CD1c-positive myeloid dendritic cell (primary cell): Measurements from ENCODE around the gene PHB1.
"Not testable (repeated sequence)": the region's sequence is repeated elsewhere in the genome, so short reads cannot be mapped to it uniquely, and the experiment has no call there.

Source experiments
- DNase-seq: peaks from one replicate; pipeline ENCODE4 v3.0.0-alpha.2; 2016; ENCODE audit errors: extremely low spot score

PHB1 gene

DNA sequence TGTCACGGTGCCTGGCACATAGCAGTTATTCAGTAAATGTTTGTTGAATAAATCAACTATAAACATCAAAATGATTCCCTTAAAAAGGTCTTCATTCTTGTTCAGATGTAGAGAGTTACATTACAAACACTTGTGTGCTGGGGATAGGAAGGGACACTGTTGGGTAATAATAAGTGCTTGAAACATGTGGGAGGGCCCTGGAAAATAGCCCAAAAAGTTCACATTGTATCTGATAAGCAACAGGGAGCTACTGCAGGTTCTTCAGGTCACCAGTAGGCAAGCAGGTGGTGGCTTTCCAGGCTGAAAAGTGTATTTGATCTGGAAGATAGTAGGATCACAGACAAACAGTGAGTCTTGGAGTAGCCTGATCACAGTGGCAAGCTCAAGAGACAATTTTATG lies 33.6 kb downstream of the PHB1 start:
- no peak for DNase-seq

DNA sequence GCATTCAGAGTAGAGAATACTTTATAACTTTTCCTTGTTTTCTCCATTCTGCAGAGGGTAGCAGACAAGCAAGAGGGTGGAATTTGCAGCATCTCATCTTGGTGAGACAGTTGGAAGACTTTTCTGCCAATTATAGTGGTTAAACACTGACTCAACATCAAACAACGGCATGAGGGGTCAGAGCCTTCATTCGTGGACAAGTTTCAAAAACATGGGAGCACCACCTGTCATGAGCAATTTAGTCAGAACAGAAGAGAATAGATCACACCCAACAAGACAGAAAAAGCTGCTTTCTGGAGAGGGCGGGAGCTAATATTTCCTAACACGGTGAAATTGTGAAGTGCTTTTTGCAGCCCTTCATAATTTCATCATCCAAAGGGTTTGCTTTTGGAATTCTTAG lies 34.8 kb downstream of the PHB1 start:
- DNase-seq, result no peak

DNA sequence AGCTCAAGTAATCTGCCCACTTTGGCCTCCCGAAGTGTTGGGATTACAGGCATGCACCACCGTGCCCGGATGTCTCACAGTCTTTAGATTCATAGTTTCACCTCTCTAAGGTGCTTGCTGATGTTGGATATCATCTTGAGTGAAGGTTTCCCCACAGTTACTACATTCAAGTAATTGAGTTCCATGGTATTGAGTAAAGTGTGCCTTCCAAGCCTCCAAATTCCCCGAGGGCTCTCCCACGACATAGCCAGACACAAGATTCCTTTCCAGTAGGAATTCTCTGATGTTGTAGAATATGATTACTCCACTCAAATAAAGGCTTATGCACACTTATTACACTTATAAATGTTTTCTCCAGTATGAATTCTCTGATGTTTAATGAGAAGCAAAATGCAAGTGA lies 36.4 kb downstream of the PHB1 start:
- no peak for DNase-seq

DNA sequence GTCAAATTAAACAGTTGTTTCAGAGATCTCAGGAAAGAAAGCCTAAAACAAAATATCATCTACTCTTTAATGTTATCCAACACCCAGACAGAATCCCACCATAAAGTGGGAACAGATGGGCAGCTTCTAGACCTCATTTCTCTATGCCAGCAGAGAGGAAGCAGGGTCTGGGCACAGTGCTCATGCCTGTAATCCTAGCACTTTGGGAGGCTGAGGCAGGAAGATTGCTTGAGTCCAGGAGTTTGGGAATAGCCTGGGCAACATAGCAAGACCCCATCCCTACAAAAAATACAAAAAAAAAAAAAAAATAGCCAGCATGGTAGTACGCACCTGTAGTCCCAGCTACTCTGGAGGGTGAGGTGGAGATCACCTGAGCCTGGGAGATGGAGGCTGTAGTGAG lies 39.1 kb downstream of the PHB1 start:
- DNase-seq, result no peak

DNA sequence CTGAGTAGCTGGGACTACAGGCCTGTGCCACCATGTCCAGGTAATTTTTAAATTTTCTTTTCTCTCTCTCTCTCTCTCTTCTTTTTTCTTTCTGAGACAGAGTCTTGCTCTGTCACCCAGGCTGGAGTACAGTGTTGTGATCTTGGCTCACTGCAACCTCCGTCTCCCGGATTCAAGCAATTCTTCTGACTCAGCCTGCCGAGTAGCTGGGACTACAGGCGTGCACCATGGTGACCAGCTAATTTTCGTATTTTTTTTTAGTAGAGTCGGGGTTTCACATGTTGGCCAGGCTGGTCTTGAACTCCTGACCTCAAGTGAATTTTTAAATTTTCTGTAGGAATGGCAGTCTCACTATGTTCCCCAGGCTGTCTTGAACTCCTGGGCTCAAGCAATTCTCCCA lies 41.6 kb downstream of the PHB1 start:
- DNase-seq, result no peak

DNA sequence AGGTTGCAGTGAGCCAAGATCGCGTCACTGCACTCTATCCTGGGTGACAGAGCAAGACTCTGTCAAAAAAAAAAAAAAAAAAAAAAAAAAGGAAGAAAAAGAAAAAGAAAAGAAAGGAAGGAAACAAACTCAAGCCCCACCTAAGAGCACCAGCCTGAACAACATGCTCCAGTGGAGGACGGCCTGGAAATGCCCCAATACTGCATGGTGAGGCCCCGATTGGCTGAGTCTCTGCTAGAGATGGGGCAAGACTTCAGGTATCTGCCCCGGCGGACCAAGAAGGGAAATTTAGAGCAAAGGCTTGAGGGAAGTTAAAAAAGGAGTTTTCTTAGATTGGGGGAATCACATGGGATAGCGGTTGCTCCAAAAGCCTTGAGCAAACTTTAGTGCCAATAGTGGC lies 42.3 kb downstream of the PHB1 start:
- DNase-seq, result no peak

DNA sequence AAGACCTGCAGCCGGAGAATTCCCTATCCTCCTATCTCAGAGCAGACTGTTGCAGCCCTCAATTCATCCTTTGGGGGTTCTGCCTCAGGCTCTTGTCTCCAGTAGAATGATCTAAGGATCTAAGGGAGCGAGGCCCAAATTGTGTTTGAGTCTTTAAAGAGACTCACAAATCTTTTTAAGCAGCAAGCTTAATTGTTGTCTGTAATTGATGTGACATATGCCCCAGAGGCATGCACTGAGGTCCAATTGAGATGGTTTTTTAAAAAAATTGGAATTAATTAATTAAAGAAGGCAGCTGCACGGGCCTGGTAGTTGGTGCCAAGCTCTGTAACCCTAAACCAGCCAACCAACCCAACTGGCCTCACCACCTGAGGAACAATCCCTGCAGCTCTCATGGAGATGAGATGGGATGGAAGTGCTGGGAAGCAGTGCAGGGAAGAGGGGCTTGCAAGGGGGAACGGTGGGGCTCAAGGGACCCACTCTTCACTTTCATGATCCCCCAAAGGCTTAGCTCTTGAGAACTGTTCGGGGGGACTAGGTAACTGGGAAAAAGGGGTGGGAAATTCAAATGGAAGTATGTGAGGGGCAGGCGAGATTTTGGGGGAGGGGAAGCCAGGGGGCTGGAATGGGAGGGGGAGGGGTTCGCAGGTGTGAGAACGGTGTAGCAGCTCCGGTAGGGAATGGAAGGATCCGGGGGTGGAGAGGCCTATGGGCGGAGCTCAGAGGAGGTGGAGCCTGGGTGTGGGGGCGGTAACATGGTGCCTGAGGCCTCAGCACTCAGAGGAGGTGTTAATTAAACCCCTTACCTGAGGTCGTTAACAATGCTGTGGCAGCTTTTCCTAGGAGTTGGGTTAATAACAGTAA lies 43.5 kb downstream of the PHB1 start:
- no peak for DNase-seq

DNA sequence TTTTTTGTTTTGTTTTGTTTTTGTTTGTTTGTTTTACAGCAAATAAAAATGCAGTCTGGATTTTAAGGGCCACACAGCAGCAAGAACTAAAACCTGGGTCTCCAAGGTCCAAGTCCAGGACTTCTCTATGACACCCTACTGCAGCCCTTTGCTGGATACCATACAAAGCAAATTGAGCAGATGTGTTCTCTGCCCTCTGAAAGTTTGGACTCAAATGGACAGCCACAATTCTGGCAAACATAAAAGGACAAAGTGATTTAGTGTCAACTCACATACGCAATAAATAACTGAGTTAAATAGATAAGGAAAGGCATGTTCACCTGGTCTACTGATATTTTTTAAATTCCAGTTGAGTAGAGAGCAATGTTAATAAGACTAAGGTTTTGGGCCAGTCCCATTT lies 44.9 kb downstream of the PHB1 start:
- no peak for DNase-seq

DNA sequence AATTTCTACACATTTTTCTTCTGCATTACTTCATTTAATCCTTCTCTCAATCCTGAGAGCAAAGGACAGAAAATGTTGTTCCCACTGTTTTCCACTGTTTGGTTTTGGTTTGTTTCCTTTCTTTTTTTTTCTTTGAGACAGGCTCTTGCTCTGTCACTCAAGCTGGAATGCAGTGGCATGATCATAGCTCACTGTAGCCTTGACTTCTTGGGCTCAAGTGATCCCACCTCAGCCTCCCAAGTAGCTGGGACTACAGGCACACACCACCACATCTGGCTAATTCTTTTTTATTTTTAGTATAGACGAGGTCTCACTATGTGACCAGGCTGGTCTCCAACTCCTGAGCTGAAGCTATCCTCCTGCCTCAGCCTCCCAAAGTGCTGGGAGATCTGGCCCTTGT lies 45.6 kb downstream of the PHB1 start:
- DNase-seq, result no peak

DNA sequence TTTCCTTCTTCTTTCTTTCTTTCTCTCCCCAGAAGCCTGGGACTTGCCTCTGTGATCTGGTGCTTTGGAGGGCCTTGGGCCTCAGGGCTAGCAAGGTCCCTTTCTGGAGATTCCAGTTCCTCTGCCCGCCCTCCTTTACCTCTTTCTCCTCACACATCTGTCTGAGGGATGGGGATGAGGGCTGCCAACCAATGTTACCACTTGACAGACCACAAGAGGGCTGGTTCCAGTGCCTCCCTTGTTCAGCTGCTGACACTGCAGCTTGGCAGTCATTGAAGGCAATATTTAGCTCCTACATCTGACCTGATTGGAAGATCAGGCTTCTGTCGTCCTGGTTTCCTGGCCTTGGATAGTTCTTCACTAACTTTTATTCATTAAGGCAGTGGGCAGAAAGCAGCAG lies 49.0 kb downstream of the PHB1 start:
- DNase-seq, result no peak

DNA sequence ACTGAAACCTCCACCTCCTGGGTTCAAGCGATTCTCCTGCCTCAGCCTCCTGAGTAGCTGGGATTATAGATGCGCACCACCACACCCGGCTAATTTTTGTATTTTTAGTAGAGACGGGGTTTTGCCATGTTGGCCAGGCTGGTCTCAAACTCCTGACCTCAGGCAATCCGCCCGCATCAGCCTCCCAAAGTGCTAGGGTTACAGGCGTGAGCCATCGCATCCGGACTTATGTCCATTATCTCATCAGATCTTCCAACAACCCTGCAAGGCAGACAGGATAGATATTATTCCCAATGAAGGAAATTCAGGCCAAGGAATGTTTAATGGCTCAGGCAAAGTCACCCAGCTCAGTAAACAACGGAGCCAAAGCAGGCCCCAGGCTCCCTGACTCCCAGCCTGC lies 49.6 kb downstream of the PHB1 start:
- DNase-seq, result not testable (repeated sequence)

DNA sequence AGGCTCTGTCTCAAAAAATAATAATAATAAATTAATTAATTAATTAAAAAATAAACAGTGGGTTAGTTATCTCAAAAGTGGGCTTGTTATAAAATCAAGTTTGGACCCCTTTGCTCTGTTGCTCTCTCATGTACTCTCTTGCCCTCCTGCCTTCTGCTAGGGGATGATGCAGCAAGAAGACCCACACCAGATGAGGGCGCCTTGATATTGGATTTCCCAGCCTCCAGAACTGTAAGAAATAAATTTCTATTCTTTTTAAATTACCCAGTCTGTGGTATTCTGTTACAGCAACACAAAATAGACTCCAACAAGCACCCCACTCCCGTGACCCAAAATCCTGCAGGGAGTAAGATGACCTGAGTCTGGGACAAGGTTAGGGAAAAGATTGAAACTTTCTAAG lies 50.6 kb downstream of the PHB1 start:
- DNase-seq, result no peak

DNA sequence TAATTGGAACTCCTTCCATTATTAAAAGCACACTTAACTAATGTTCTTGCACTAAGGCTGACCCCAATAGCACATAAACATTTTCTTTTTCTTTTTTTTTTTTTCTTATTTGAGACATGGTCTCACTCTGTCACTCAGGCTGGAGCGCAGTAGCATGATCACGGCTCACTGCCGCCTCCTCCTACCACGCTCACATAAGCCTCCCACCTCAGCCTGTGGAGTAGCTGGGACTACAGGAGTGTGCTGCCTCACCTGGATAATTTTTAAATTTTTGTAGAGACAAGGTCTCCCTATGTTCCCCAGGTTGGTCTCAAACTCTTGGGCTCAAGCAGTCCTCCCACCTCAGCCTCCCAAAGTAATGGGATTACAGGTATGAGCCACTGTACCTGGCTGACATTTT lies 51.4 kb downstream of the PHB1 start:
- DNase-seq, result no peak

DNA sequence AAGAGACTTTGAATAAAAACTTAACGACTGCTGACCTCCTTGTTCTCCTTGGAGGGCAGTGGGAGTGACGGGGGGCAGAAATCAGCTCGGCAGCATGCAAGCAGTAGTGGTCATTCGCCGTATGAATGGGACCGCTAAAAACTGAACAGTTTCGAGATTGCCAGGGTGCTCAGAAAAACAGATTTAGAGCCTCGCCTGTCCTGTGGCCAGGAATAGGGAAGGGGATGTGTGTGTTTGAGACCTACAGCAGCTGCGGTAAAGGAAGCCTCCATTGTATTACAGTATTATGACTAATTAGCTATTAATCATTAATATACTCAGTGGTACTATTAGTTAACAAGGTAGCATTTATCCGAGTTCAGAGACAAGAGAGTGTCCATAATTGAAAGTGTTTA lies 52.0 kb downstream of the PHB1 start:
- peak; percentile 48 for DNase-seq

DNA sequence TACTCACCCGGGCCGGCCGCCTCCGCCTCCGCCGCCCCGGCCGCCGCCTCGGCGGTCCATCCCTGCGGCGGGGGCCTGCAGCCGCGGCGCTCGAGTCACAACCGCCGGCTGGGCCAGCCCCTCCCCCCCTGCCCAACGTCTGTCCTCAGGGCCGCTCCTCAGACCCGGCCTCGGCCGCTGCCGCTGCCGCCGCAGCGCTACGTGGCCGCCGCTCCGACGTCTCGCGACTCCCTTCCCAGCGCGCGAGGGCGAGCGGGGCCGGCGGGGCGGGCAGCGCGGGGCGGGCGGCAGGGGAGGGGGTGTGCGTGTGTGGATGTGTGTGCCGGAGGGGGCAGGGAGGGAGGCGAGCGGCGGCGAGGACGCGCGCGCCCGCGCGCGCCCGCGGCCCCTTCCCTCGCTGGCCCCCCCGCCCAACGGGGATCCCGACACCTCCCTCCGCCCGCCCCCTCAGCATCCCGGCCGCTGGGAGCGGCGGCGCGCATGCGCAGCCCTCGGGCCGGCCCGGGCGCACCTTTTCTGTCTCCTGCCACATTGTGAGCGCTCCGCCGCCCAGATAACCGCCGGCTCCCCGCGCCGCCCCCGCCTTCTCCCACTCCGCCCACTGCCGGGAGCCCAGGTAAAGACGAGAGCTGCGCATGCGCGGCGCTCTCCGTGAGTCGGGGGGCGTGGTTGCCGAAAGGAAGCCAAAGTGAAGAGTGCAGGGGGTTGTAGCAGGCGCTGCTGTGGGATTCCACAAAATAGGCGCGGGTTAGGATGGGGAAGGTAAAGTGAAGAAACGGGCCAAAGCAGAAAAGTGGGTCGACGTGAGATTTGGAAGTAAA lies 52.6 kb downstream of the PHB1 start, which contains the start of gene ZNF652:
ZNF652 (minus strand) TSS at position 349 of the 821 bp plus-strand sequence. CDS start 44,525 bp downstream, outside the sequence.
- DNase-seq, result peak; percentile 89

DNA sequence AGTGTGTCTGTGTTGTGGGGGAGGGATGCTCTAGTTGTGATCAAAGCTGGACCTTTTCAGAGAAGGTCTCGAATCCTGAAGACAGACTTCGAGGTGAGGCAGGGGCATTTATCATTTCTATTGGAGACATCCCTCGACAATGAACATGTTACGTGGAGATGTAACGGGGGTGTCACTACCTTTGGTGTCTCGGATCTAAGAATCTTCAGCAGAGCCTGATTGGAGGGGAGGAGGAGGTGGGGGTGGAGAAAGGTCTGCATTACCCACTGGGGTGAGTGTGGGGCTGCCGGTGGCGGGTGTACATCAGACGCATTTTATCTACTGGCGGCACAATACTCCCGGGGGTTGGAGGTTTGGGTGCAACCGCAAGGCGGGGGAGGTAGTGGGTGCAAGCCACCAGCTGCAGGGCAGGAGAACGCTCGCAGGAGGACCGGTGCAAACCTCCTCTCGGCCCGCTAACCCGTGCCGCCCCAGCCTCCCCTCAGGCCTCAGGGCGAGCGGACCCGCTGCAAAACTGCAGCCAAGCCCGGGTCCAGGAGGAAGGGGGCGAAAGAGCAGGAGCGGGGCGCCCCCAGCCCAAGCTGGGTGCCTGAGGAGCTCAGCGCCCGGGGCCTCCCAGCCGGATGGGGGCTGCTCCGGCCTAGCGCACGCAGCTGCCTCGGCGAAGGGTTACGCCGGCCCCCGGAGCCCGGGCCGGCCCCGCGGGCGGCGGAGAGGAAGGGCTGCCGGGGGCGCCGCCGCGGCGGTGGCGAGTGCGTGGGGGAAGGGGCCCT lies 53.4 kb downstream of the PHB1 start:
- peak; percentile 53 for DNase-seq

DNA sequence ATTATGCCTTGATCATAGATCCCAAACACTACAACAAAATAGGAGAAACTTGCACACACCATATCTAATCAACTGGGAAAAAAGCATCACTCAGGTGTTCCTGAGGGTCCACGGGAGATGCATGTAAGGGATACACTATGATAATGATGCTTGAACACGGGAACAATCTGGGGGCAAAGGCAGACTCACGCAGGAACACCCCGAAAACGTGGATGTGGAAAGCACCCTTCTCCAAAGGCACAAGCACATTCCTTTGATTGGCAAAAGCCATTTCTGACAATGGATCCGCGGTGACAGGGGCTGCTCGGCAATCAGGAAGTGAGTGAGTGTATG lies 53.9 kb downstream of the PHB1 start:
- no peak for DNase-seq

DNA sequence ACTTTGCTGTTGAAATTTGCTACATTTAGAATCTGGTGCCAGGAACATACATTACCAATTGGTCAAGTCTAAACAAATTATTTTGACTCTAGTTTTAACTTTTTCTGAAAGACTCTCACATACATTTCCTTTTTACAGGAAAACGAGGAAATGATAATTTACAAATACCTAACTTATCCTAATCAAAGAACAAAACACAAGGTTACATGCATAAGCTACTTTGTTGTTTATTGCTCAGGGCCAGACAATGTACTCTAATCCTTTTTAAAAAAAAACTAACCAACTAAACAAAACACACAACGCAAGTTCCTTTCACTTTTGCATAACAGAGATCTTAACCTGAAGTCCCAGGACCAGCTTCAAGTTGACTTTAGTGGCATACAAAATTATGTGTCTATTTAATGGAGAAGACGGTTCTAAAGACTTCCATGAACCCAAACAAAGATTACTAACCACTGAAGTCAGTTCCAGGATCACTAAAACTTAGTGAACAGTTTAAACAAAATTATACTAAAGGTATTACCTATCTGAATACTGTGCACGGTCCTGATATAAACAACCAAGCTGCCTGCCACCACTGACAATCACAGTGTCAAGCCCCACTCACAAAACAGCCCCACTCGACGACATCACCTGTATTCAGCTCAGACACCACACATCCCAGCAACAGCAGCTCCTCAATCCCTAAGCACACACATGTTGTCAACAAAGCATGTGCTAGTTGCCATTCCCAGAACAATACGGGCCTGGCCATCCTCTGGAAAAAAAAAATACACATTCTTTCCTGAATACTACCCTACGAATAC lies 54.5 kb downstream of the PHB1 start:
- DNase-seq, result no peak

DNA sequence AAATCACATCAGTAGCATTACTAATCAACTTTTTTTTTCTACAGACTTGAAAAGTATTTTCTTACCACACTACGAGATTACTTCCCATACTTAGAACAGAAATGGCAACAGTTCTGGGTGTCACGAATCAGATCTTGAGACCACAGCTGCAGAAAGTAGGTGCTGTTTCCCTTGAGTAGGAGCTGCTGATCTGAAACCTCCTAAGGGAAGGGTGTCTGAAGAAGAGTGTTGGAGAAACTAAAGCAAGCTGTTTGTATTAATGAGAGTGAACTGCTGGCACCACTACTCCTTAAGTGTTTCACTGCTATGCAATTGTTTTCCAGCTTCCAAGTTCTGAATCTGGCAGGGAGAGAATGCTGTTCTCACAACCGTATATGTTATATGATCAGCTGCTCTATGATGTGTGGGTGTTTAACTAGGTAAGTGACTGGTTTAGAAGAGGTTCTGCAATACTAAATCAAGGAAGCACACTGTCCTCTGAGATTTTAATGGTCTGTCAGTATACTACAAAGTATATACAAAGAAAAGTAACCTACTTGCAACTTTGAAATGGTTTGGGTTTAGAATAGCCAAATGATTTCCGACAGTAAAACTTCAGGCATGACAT lies 55.9 kb downstream of the PHB1 start:
- DNase-seq, result peak; percentile 59

DNA sequence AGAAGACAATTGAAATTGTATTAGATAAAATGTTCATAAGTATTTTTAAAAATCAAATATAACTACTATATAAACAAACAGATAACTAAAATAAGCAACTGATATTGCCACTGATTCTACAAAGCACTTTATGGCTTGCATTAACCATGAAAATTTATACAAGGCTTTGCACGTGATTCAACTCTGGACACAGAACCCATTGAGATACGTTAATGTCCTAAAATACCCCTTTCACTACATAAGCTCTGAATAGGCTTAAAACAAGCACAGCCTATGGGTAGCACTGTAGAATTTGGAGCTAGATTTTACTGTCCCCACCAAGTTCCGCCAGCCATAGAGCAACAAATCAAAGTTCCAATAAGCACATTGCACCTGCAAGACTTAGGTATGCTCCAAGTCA lies 57.2 kb downstream of the PHB1 start:
- no peak for DNase-seq

DNA sequence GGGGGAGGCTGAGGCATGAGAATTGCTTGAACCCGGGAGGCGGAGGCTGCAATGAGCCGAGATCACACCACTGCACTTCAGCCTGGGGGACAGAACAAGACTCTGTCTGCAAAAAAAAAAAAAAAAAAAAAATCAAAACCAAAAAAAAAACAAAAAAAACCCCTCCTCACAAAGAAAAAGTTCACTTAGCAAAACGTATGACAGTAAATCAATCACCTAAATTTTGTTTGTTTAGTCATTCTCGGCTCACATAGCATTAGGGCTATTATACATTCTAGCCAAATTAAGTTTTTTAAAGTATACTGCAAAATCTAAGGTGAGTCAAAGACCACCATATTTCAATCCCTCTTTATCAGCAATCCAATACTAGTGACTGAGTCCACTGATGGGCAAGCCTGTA lies 58.4 kb downstream of the PHB1 start:
- no peak for DNase-seq
